Measurements from ENCODE around the gene SNX10.

- no peak for TF ChIP-seq CTCF (IDR thresholded peaks at IDR 0.05; ENCODE audit: low read depth, low read length, poor library complexity, severe bottlenecking)
- TF ChIP-seq EZH2phosphoT487 (IDR thresholded peaks at IDR 0.05; ENCODE audit: borderline replicate concordance, low read length): no peak
Measured at GRCh38 chr7:26306790-26307189, 15.1 kb downstream of the SNX10 start.

All from DOHH2 (cell line).